RWPE2 (cell line): ENCODE measurements around the gene SUPT3H.

Experiments used
- ATAC-seq: fragments of 200-7000 bp; cut with Tn5 transposase; 3 replicates; pipeline ENCODE4 v1.9.1; 2021; ENCODE audit warnings: low read depth
- DNase-seq: peaks from one replicate; pipeline ENCODE4 v3.0.0-alpha.2; 2020; ENCODE audit warnings: low spot score
- H3K27ac ChIP-seq: fragments of 450-650 bp; 2 replicates; pipeline ENCODE4 v1.5.1; 2017; ENCODE audit warnings: mild to moderate bottlenecking; ENCODE audit not compliant: poor library complexity, severe bottlenecking
- H3K27me3 ChIP-seq: fragments of 250-450 bp; sonication (Bioruptor Pico); 2 replicates; pipeline ENCODE4 v1.5.1; 2021; ENCODE audit warnings: mild to moderate bottlenecking, moderate library complexity; ENCODE audit not compliant: insufficient read depth, poor library complexity, severe bottlenecking
- H3K36me3 ChIP-seq: fragments of 250-450 bp; sonication (Bioruptor Pico); 2 replicates; pipeline ENCODE4 v1.5.1; 2020; ENCODE audit warnings: low read depth, mild to moderate bottlenecking, moderate library complexity
- H3K4me1 ChIP-seq: fragments of 250-450 bp; sonication (Bioruptor Pico); 2 replicates; pipeline ENCODE4 v1.5.1; 2021; ENCODE audit warnings: mild to moderate bottlenecking, moderate library complexity; ENCODE audit not compliant: insufficient read depth, poor library complexity, severe bottlenecking
- H3K4me3 ChIP-seq: fragments of 250-450 bp; sonication (Bioruptor Pico); 2 replicates; pipeline ENCODE4 v1.5.1; 2021; ENCODE audit warnings: mild to moderate bottlenecking, moderate library complexity; ENCODE audit not compliant: severe bottlenecking
- H3K9me3 ChIP-seq: fragments of 250-450 bp; sonication (Bioruptor Pico); 2 replicates; pipeline ENCODE4 v1.5.1; 2021; ENCODE audit warnings: mild to moderate bottlenecking, moderate library complexity; ENCODE audit not compliant: severe bottlenecking
- TF ChIP-seq, protein P1 (sequence below): fragments of 450-650 bp; IDR thresholded peaks from one replicate; pipeline ENCODE4 v1.5.1; 2017; ENCODE audit warnings: mild to moderate bottlenecking, moderate library complexity; ENCODE audit not compliant: poor library complexity, severe bottlenecking

SUPT3H gene

DNA sequence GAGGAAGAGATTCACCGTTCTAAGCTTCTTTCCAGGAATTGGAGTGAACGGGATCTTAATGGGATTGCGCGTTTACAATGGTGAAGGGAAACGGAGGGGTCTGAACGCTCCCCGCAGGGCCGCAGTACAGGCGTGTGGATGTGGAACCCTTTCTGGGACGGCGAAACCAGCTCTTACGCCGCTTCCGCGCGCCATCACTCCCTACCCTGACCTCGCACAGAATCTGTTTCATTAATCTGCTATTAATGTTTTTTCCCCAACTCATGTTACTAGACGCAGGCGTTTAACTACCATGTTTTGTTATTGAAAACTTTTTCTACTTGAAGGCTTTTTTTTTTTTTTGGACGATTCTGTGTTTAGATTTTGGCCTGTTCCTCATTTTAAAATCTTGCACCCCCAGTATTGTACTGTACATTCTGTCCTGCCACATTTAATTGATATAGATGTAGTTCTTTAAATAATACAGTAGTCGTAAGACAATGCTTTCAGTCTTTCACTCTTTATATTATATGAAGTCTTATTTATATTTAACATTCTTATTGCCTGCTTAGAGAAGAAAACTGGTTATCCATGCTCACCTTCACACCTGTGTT, 696 bp upstream of the SUPT3H start:
- DNase-seq, result no peak
- Histone ChIP-seq H3K36me3 (no peaks in the 10 kb centered on the region), H3K4me1 (peaks cover 11% of the 10 kb centered on the region), H3K27me3 (no peaks in the 10 kb centered on the region), H3K4me3 (peak overlapping the region; percentile 76), H3K9me3 (no peaks in the 10 kb centered on the region), H3K27ac (peak overlapping the region; percentile 76)
- TF ChIP-seq, protein P1, sequence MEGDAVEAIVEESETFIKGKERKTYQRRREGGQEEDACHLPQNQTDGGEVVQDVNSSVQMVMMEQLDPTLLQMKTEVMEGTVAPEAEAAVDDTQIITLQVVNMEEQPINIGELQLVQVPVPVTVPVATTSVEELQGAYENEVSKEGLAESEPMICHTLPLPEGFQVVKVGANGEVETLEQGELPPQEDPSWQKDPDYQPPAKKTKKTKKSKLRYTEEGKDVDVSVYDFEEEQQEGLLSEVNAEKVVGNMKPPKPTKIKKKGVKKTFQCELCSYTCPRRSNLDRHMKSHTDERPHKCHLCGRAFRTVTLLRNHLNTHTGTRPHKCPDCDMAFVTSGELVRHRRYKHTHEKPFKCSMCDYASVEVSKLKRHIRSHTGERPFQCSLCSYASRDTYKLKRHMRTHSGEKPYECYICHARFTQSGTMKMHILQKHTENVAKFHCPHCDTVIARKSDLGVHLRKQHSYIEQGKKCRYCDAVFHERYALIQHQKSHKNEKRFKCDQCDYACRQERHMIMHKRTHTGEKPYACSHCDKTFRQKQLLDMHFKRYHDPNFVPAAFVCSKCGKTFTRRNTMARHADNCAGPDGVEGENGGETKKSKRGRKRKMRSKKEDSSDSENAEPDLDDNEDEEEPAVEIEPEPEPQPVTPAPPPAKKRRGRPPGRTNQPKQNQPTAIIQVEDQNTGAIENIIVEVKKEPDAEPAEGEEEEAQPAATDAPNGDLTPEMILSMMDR, result no peak
- peak; percentile 54 for ATAC-seq

DNA sequence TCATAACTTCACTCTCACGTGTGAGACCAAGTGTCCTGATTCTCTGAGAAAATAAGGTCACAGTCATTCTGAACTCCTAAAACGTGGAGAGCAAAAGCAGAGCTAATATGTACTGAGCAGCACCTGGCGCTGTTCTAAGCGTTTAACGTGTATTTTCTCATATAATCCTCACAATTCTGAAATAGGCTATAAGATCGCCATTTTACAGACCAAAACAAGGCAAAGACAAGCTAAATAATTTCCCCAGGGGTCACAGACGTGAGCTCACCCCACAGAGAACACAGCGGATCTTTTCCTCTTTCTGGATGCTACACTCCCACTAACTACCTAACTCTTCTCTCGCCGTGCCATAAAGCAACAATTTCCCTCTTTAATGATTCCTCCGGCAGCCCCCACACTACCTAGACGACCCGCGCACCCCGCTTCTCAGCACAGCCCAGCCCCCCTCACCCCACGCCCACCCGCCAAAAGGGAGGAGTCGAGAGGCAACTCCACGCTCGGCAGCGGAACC, 636 bp downstream of the SUPT3H start:
- Histone ChIP-seq H3K36me3 (no peaks in the 10 kb centered on the region), H3K27me3 (no peaks in the 10 kb centered on the region), H3K9me3 (no peaks in the 10 kb centered on the region), H3K4me1 (peaks cover 11% of the 10 kb centered on the region), H3K27ac (peak overlapping the region; percentile 76), H3K4me3 (peak overlapping the region; percentile 76)
- peak; percentile 61 for DNase-seq
- ATAC-seq, result no peak
- TF ChIP-seq, protein P1, result no peak

DNA sequence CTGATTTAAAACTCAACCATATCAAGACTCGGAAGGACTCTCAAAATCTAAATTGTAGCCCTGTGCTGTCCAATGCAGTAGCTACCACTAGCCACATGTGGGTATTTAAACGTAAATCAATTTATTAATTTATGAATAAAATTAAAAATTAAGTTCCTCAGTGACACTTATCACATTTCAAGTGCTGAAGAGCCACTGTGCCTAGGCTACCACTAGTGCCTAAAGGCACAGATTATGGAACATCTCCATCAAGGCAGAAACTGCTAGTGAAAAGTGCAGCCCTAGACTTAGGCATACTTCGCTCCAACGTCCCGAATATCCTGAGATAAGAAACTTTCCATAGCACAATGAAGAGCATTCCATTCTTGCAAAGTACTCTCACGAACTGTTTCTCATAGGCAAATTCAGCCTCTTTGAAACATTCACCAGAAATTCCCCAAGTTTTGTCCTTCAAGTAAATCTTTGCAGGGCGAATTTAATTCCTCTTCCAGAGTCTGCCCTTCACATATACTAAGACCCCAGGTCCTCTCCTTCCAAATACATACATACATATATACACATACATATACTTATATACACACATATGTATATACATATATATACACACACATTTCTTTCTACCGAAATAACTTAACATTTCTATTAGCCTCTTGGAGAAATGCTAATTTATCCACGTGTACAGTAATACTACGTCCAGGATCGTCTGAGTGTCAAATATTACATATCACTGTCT, 1.3 kb downstream of the SUPT3H start:
- Histone ChIP-seq H3K27me3 (no peaks in the 10 kb centered on the region), H3K27ac (peak overlapping the region; percentile 76), H3K9me3 (no peaks in the 10 kb centered on the region), H3K36me3 (no peaks in the 10 kb centered on the region), H3K4me1 (peaks cover 11% of the 10 kb centered on the region), H3K4me3 (peak overlapping the region; percentile 76)
- DNase-seq (no peak), ATAC-seq (no peak)
- TF ChIP-seq, protein P1, result no peak

DNA sequence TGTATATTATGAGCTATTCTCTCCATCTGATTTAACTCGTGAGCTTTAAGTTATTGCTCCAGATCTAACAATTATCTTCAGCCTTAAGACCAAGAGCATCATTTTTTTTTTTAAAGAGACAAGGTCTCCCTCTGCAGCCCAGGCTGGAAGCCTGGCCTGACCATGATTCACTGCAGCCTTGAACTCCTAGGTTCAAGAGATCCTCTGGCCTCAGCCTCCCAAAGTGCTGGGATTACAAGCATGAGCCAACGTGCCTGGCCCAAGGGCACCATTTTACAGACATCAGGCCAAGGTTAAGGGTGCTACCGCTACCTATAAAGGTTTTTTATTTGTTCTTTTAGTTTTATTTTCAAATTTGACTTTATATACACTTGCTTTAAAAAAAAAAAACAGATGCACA, 2.3 kb downstream of the SUPT3H start:
- no peak for ATAC-seq
- peaks cover 11% of the 10 kb centered on the region for H3K4me1 ChIP-seq
- no peak for DNase-seq
- no peaks in the 10 kb centered on the region for H3K27me3 ChIP-seq
- no peak overlapping the region for H3K4me3 ChIP-seq
- H3K27ac ChIP-seq, result no peak overlapping the region
- no peaks in the 10 kb centered on the region for H3K9me3 ChIP-seq
- TF ChIP-seq, protein P1, result no peak
- no peaks in the 10 kb centered on the region for H3K36me3 ChIP-seq
